Muscle layer of colon (tissue), 2 donors: Measurements from ENCODE around the gene CD52.
"Not testable (repeated sequence)": the region's sequence is repeated elsewhere in the genome, so short reads cannot be mapped to it uniquely, and the experiment has no call there.

Experiments
- H3K27ac ChIP-seq: one replicate; pipeline ENCODE4 v1.7.0; 2013; ENCODE audit warnings: low read depth, mild to moderate bottlenecking, low read length, moderate library complexity
- H3K27me3 ChIP-seq, 2 donors: one replicate each; pipeline ENCODE4 v1.7.0; 2013; ENCODE audit warnings: low read length in 2 of 2, mild to moderate bottlenecking in 2 of 2; ENCODE audit not compliant: insufficient read depth in 2 of 2, control insufficient read depth in 1 of 2
- H3K36me3 ChIP-seq: one replicate; pipeline ENCODE4 v1.7.0; 2013; ENCODE audit warnings: mild to moderate bottlenecking, low read length; ENCODE audit not compliant: insufficient read depth
- H3K4me1 ChIP-seq: one replicate; pipeline ENCODE4 v1.7.0; 2013; ENCODE audit warnings: mild to moderate bottlenecking, low read length; ENCODE audit not compliant: insufficient read depth
- H3K4me3 ChIP-seq, 2 donors: one replicate each; pipeline ENCODE4 v1.7.0; 2013; ENCODE audit warnings: low read length in 2 of 2, low read depth in 1 of 2, mild to moderate bottlenecking in 1 of 2, moderate library complexity in 1 of 2
- H3K9ac ChIP-seq: one replicate; pipeline ENCODE4 v1.7.0; 2013; ENCODE audit warnings: low read length
- H3K9me3 ChIP-seq: one replicate; pipeline ENCODE4 v1.7.0; 2013; ENCODE audit warnings: mild to moderate bottlenecking, low read length
- donor health status: abdominal sarcoma.
- donor health status: Adenocarcinoma of cecum.

The CD52 gene

DNA sequence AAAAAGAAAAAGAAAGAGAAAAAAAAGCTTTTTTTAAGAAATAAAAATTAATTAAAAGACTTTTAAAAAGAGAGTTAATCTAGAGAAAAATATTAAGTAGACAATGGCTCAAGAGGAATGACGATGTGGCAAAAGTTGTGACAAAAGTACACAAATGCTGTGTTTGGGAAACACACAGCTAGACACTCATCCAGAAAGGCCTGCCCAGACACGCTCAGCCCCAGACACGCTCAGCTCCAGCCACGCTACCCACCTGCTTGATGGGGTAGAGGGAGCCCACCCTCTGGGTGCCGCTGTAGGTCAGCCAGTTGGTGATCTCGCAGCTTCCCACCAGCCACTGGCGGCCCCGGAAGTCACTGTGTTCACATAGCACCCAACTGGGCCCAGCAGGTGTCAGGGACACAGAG lies 10.2 kb downstream of the CD52 start:
- no peak overlapping the region for H3K9ac ChIP-seq
- H3K4me3 ChIP-seq = no peak overlapping the region
- no peaks in the 10 kb centered on the region for H3K36me3 ChIP-seq
- no peaks in the 10 kb centered on the region for H3K4me1 ChIP-seq
- H3K27me3 ChIP-seq = peaks cover 12 to 13% of the 10 kb centered on the region in 2 donors
- no peaks in the 10 kb centered on the region for H3K9me3 ChIP-seq
- no peak overlapping the region for H3K27ac ChIP-seq

DNA sequence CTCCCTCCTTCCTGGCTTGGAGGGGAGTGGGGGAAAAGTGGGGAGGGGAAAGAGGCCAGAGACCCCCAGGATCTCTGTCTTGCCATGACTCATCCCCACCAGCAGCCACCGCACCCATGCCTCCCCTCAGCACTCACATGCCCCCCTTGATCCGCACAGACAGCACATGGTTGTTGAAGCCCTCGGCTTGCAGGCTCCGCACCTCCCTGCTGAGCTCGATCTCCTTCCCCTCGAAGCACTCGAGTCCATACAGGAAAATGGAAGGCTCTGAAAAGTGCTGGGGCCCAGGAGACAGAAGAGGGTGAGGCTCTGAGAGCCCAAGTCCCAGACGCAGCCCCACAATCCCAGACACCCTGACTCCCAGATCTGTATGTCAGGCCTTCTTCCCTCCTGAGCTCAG lies 10.8 kb downstream of the CD52 start:
- Histone ChIP-seq H3K9me3 (no peaks in the 10 kb centered on the region), H3K27me3 (peaks cover 12 to 19% of the 10 kb centered on the region in 2 donors), H3K4me1 (no peaks in the 10 kb centered on the region), H3K27ac (no peak overlapping the region), H3K9ac (no peak overlapping the region), H3K36me3 (no peaks in the 10 kb centered on the region), H3K4me3 (no peak overlapping the region)

DNA sequence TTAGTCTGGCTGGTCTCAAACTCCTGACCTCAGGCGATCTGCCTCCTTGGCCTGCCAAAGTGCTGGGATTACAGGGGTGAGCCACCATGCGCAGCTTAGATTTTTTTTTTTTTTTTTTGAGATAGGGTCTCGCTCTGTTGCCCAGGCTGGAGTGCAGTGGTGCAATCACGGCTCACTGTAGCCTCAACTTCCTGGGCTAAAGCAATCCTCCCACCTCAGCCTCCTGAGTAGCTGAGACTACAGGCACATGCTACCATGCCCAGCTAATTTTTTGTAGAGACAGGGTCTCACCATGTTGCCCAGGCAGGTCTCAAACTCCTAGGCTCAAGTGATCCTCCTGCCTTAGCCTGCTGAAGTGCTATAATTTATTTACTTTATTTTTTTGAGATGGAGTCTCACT lies 11.6 kb downstream of the CD52 start:
- not testable (repeated sequence) for H3K4me1 ChIP-seq, H3K9ac ChIP-seq, H3K9me3 ChIP-seq, H3K27ac ChIP-seq, H3K36me3 ChIP-seq, H3K4me3 ChIP-seq
- H3K27me3 ChIP-seq = peaks cover 12 to 27% of the 10 kb centered on the region in 2 donors

DNA sequence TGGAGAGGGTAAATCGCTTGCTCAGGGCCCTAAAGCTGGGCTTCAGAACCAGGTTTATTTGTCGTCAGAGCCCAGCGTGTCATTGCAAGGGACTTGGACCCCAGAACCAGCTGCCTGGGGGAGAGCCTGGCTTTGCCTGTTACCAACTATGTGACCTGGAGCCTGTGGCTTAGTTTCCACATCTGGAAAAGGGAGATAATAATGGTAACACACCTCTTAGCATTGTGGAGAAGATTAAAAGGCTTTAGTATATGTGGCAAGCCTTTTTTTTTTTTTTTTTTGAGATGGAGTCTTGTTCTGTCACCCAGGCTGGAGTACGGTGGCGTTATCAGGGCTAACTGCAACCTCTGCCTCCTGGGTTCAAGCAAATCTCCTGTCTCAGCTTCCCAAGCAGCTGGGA lies 12.5 kb downstream of the CD52 start:
- Histone ChIP-seq H3K27me3 (peaks cover 19 to 36% of the 10 kb centered on the region in 2 donors), H3K36me3 (no peaks in the 10 kb centered on the region), H3K4me3 (no peak overlapping the region), H3K27ac (no peak overlapping the region), H3K9me3 (no peaks in the 10 kb centered on the region), H3K9ac (no peak overlapping the region), H3K4me1 (no peaks in the 10 kb centered on the region)

DNA sequence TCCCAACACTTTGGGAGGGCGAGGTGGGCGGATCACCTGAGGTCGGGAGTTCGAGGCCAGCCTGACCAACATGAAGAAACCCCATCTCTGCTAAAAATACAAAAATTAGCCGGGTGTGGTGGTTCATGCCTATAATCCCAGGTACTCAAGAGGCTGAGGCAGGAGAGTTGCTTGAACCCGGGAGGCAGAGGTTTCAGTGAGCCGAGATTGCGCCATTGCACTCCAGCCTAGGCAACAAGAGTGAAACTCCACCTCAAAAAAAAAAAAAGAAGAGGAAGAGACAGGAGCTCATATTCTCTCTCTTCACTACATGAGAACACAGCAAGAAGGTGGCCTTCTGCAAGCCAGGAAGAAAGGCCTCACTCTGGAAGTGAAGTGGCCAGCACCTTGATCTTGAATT lies 15.6 kb downstream of the CD52 start:
- H3K4me3 ChIP-seq, H3K9ac ChIP-seq, H3K27ac ChIP-seq, H3K4me1 ChIP-seq, H3K36me3 ChIP-seq, H3K9me3 ChIP-seq: not testable (repeated sequence)
- H3K27me3 ChIP-seq = peaks cover 19 to 50% of the 10 kb centered on the region in 2 donors

DNA sequence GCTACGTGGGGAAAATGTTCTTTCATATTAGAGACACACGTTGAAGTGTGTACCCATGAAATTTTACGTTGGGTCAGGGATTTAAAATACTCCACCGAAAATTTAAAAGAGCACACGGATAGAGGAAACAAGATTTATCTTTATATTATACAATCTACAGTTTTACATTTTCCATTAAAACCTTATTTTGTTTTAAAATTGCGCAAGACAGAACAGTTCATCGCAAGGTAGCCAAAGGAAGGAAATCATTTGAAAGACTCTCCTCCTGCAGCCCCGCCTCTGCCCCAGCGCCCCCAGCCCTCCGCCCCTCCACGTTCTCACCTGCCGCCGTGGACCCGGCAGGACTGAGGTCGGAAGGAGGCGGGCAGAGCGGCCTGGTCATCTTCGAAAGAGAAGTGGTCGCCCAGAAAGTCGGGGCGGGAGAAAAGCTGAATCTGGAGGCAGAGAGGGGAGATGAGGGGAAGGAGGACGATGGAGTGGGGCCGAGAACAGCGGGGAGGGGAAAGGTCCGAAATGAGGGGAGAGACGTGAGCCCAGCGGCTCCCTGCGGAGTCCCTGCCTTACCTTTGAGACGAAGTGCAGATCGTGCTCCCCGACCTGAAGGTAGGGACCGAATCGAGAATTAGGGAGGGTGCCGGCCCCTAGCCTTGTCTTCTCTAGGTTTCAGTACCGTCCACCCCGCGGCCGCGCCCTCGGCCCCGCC lies 18.2 kb downstream of the CD52 start:
- Histone ChIP-seq H3K27ac (no peak overlapping the region), H3K27me3 (peaks cover 16 to 47% of the 10 kb centered on the region in 2 donors), H3K9me3 (no peaks in the 10 kb centered on the region), H3K4me1 (no peaks in the 10 kb centered on the region), H3K9ac (no peak overlapping the region), H3K36me3 (no peaks in the 10 kb centered on the region), H3K4me3 (peak overlapping the region; percentile 38 to 47)

DNA sequence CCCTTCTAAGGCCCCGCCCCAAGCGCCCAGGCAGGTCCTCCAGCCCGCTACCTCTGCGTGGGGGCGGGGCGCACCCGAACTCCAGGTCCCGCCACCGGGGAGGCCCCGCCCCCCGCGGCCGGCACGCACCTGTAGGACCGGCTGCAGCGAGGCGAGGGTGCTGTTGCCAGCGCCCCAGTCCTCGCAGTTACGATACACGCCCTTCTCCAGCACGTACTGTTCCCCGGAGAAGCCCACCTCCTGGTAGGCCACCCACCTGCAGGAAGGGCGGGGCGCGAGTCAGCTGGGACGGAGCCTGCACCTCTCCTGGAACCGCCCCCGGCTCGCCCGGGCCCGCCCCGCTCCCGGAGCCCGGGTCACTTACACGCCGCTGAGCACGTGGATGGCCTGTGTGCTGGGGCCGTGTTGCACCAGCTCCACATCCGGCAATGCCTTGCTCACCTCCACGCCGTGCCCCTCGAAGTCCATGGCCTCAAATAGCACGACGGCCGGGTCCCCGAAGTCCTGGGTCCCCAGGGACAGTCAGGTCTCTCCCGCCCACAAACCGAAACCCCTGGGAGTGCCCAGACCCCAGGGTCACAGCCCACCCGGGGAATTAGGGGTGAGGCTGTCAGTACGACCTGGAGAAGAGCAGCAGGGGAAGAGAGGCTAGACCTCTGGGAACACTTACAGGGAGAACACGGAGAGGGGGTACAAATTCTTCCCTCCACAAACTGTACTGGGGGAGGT lies 18.9 kb downstream of the CD52 start:
- H3K9me3 ChIP-seq = no peaks in the 10 kb centered on the region
- H3K4me3 ChIP-seq = peak overlapping the region; percentile 38 to 47
- H3K9ac ChIP-seq = no peak overlapping the region
- no peaks in the 10 kb centered on the region for H3K36me3 ChIP-seq
- H3K27me3 ChIP-seq = peaks cover 9 to 40% of the 10 kb centered on the region in 2 donors
- no peak overlapping the region for H3K27ac ChIP-seq
- no peaks in the 10 kb centered on the region for H3K4me1 ChIP-seq

DNA sequence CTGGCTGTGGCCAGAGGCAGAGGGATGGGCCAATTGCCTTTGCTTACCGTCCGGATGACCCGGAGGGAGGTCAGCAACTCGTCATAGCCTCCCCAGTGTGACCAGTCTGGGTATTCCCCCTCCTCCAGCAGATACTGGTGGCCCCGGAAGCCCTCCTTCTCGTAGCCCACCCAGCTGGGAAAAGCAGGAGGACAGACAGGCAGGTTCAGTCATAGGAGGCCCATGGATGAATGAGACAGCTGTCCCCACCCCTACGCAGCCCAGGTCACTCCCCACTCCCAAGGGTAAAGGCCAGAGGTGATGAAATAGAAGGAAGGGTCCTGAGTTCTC lies 19.4 kb downstream of the CD52 start:
- H3K27ac ChIP-seq = no peak overlapping the region

DNA sequence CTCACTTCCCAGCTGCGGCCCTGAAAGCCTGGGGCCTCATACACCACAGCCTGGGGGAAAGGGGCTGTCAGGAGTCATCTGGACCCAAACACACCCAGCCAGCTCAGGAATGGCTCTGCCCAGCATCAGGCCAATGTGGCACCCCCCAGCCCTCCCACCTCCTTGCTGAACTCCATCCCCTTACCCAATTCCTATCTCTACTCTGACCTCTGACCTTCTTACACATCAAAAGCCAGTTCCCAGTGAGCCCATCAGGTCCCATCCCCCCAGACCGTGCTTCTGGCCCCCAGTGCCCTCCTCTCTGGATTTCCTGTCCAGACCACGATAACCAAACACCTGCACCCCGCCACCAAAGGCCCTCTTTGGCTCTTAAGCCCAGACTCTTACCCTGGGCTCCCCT lies 19.9 kb downstream of the CD52 start:
- Histone ChIP-seq H3K4me3 (no peak overlapping the region), H3K27ac (no peak overlapping the region), H3K27me3 (peaks cover 7 to 36% of the 10 kb centered on the region in 2 donors), H3K36me3 (no peaks in the 10 kb centered on the region), H3K9ac (no peak overlapping the region), H3K9me3 (no peaks in the 10 kb centered on the region), H3K4me1 (no peaks in the 10 kb centered on the region)

More for the DNA sequence above, 19.4 kb downstream of the CD52 start:
- H3K9ac ChIP-seq = no peak overlapping the region
- H3K4me1 ChIP-seq = no peaks in the 10 kb centered on the region
- H3K36me3 ChIP-seq = no peaks in the 10 kb centered on the region
- no peak overlapping the region for H3K4me3 ChIP-seq
- H3K27me3 ChIP-seq = peaks cover 7 to 36% of the 10 kb centered on the region in 2 donors
- no peaks in the 10 kb centered on the region for H3K9me3 ChIP-seq

DNA sequence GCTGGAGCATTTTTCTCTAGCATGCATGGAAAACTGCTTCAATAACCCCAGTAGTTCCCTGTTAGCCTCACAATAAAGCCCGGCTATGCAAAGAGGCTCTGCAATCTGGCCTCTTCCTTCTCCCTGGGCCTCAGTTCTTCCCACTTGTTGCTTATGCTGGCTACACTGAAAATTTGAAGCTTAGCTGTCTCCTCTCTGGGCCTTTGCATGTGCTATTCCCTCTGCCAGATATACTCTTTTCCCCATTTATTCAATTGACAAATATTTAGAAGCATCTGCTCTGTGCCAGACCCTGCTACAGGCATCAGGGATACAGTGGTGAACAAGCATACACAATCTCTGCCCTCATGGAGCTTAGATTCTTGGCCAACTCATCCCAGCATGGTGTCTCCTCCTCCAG lies 20.9 kb downstream of the CD52 start:
- no peaks in the 10 kb centered on the region for H3K36me3 ChIP-seq
- no peak overlapping the region for H3K9ac ChIP-seq
- H3K9me3 ChIP-seq = no peaks in the 10 kb centered on the region
- H3K27ac ChIP-seq = no peak overlapping the region
- H3K4me3 ChIP-seq = no peak overlapping the region
- peaks cover 7 to 30% of the 10 kb centered on the region in 2 donors for H3K27me3 ChIP-seq
- H3K4me1 ChIP-seq = no peaks in the 10 kb centered on the region

DNA sequence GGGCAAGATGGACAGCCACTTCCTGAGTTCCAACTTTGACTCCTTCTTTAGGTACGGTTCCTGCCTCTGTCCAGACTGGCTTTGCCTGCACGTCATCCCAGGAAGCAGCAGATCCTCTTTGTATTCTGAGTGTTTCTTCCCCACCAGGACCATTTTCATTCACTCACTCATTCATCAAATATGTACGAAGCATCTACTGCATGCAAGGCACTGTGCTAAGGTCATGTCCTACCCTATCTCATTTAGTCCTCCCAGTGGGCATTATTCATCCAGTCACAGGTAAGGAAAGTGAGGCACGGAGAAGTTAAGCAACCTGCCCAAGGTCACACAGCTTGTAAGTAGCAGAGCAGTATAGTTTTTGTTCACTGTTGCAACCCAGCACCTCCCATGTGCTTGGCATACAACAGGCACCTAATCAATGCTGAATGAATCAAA lies 22.3 kb downstream of the CD52 start:
- Histone ChIP-seq H3K27me3 (peaks cover under 1 to 16% of the 10 kb centered on the region in 2 donors), H3K9me3 (no peaks in the 10 kb centered on the region), H3K27ac (no peak overlapping the region), H3K4me1 (no peaks in the 10 kb centered on the region), H3K9ac (no peak overlapping the region), H3K36me3 (no peaks in the 10 kb centered on the region), H3K4me3 (no peak overlapping the region)
